Stimulated activated CD4-positive, alpha-beta T cell treated with anti-CD3 and anti-CD28 coated beads, Interleukin-15, amount 100 ng/mL, for 48 hours (primary cell): ENCODE measurements around the gene CC2D1A.

Experiments used
- DNase-seq, 2 donors: peaks; one replicate each; pipeline ENCODE4 v3.0.0-alpha.2; 2020; ENCODE audit warnings: low read depth in 2 of 2

The CC2D1A gene

GRCh38 chr19:13937479-13938300 is 31.7 kb downstream of the CC2D1A start:
- no peak for DNase-seq

- DNase-seq = no peak
Observed at GRCh38 chr19:13938301-13939064, 32.5 kb downstream of the CC2D1A start, which contains the start of gene PODNL1. Gene PODNL1, minus strand, starts transcription at chr19:13938417. Its CDS starts 236 bp downstream, at chr19:13938181.

- DNase-seq = no peak
Observed at GRCh38 chr19:13942023-13942684, 36.2 kb downstream of the CC2D1A start.

- DNase-seq = no peak
Observed at GRCh38 chr19:13946414-13946813, 40.4 kb downstream of the CC2D1A start.

GRCh38 chr19:13951043-13951442 is 45.0 kb downstream of the CC2D1A start:
- DNase-seq = no peak

GRCh38 chr19:13951799-13952153 is 45.8 kb downstream of the CC2D1A start:
- no peak for DNase-seq

GRCh38 chr19:13952154-13952930 is 46.3 kb downstream of the CC2D1A start, which contains the start of gene DCAF15:
Gene DCAF15, plus strand, starts transcription at chr19:13952509. Its CDS starts 4 bp downstream, at chr19:13952513.
- DNase-seq = peak; percentile 99

- no peak for DNase-seq
Observed at GRCh38 chr19:13952931-13953531, 47.0 kb downstream of the CC2D1A start.

GRCh38 chr19:13954185-13954584 is 48.2 kb downstream of the CC2D1A start:
- no peak for DNase-seq

GRCh38 chr19:13955662-13956364 is 49.8 kb downstream of the CC2D1A start:
- DNase-seq = no peak

- no peak for DNase-seq
Observed at GRCh38 chr19:13956365-13956744, 50.4 kb downstream of the CC2D1A start.

- DNase-seq = no peak
Observed at GRCh38 chr19:13957051-13957450, 51.0 kb downstream of the CC2D1A start.

GRCh38 chr19:13958043-13958442 is 52.0 kb downstream of the CC2D1A start:
- no peak for DNase-seq

- no peak for DNase-seq
Observed at GRCh38 chr19:13959141-13959961, 53.4 kb downstream of the CC2D1A start.

- no peak for DNase-seq
Observed at GRCh38 chr19:13959962-13960862, 54.2 kb downstream of the CC2D1A start.

- DNase-seq = no peak
Observed at GRCh38 chr19:13960863-13961784, 55.1 kb downstream of the CC2D1A start.
